ENCODE data around the gene ECD.

DNA sequence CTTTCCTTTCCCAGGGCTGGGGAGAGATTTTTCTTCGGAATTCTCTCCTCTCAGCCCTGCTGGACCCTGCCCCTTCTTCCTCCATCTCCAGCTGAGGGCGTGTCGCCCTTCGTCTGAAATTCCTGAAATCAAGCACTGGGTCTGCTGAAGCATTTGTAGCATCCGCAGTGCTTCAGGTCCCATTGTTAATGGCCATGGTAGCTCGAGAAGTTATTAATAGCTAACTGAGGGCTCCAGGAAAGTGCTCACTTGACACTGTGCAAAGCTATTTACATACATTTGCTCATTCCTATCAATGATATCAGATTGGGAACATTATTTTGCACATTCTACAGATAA is 626 bp upstream of the ECD start:
- no peak for TF ChIP-seq EP300 (IDR thresholded peaks at IDR 0.05; ENCODE audit: borderline replicate concordance)
- no peak for TF ChIP-seq CEBPB (IDR thresholded peaks at IDR 0.05)
- no peak for TF ChIP-seq EGR1 (IDR thresholded peaks at IDR 0.05)
- no peak for TF ChIP-seq FOXM1 (IDR thresholded peaks at IDR 0.05; ENCODE audit: borderline replicate concordance, low read depth)
- TF ChIP-seq, protein P1, sequence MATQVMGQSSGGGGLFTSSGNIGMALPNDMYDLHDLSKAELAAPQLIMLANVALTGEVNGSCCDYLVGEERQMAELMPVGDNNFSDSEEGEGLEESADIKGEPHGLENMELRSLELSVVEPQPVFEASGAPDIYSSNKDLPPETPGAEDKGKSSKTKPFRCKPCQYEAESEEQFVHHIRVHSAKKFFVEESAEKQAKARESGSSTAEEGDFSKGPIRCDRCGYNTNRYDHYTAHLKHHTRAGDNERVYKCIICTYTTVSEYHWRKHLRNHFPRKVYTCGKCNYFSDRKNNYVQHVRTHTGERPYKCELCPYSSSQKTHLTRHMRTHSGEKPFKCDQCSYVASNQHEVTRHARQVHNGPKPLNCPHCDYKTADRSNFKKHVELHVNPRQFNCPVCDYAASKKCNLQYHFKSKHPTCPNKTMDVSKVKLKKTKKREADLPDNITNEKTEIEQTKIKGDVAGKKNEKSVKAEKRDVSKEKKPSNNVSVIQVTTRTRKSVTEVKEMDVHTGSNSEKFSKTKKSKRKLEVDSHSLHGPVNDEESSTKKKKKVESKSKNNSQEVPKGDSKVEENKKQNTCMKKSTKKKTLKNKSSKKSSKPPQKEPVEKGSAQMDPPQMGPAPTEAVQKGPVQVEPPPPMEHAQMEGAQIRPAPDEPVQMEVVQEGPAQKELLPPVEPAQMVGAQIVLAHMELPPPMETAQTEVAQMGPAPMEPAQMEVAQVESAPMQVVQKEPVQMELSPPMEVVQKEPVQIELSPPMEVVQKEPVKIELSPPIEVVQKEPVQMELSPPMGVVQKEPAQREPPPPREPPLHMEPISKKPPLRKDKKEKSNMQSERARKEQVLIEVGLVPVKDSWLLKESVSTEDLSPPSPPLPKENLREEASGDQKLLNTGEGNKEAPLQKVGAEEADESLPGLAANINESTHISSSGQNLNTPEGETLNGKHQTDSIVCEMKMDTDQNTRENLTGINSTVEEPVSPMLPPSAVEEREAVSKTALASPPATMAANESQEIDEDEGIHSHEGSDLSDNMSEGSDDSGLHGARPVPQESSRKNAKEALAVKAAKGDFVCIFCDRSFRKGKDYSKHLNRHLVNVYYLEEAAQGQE (IDR thresholded peaks at IDR 0.05; ENCODE audit: low read depth), result no peak
- TF ChIP-seq TEAD4 (IDR thresholded peaks at IDR 0.05), result no peak

All from Ishikawa (cell line).